AG09319 (cell line): Measurements from ENCODE around the gene FAF2.
"Not testable (repeated sequence)": the region's sequence is repeated elsewhere in the genome, so short reads cannot be mapped to it uniquely, and the experiment has no call there.

Experiments
- DNase-seq: peaks from one replicate; pipeline ENCODE4 v3.0.0-alpha.2; 2010; ENCODE audit warnings: low read depth; ENCODE audit errors: extremely low read depth
- CTCF ChIP-seq: IDR thresholded peaks from 2 replicates; pipeline ENCODE4 v1.5.1; 2011; ENCODE audit warnings: low read depth, mild to moderate bottlenecking, inconsistent platforms, low read length, moderate library complexity

FAF2 gene

GRCh38 chr5:176447978-176448608, at the start of gene FAF2:
TSS of gene FAF2 (plus strand) at chr5:176448385. CDS start at chr5:176448408, 23 bp downstream.
- peak; percentile 72 for TF ChIP-seq CTCF
- peak; percentile 97 for DNase-seq

- DNase-seq, result no peak
- no peak for TF ChIP-seq CTCF
These were observed 47.6 kb upstream of the FAF2 start for GRCh38 chr5:176400382-176401156.

GRCh38 chr5:176401281-176402205, 46.6 kb upstream of the FAF2 start:
- no peak for DNase-seq
- TF ChIP-seq CTCF, result no peak

- no peak for DNase-seq
- TF ChIP-seq CTCF, result no peak
These were observed 42.3 kb upstream of the FAF2 start for GRCh38 chr5:176405656-176406435.

- TF ChIP-seq CTCF, result no peak
These were observed 41.6 kb upstream of the FAF2 start for GRCh38 chr5:176406436-176407052.

GRCh38 chr5:176407456-176408251, 40.5 kb upstream of the FAF2 start:
- no peak for DNase-seq

More at GRCh38 chr5:176406436-176407052, 41.6 kb upstream of the FAF2 start:
- no peak for DNase-seq

GRCh38 chr5:176408252-176408573, 40.0 kb upstream of the FAF2 start:
- not testable (repeated sequence) for DNase-seq

More at GRCh38 chr5:176407456-176408251, 40.5 kb upstream of the FAF2 start:
- no peak for TF ChIP-seq CTCF
